Cardiac muscle cell (in vitro differentiated cells and primary cell): Measurements from ENCODE around the gene GABRE. TPM values are rescaled to one million over a fixed set of nuclear protein-coding genes. Genes with fewer than 3 reads are reported as not detected.

ENCODE experiments used
- DNase-seq, 2 donors: peaks; one replicate each; pipeline versions ENCODE4 v3.0.0 to v3.0.0-alpha.2; 2010 to 2017; ENCODE audit warnings: low read depth in 1 of 2, low spot score in 1 of 2
- H3K27ac ChIP-seq: fragments of 200-600 bp; sonication (generic); 2 replicates; pipeline ENCODE4 v1.5.1; 2016
- H3K27me3 ChIP-seq: fragments of 200-600 bp; sonication (generic); 2 replicates; pipeline ENCODE4 v1.6.0; 2016; ENCODE audit warnings: control low read depth
- H3K36me3 ChIP-seq: fragments of 200-600 bp; sonication (generic); 2 replicates; pipeline ENCODE4 v1.5.1; 2016; ENCODE audit warnings: control low read depth
- H3K4me1 ChIP-seq: fragments of 200-600 bp; sonication (generic); 2 replicates; pipeline ENCODE4 v1.8.1; 2017; ENCODE audit warnings: low read depth, mild to moderate bottlenecking, mixed run types
- H3K4me3 ChIP-seq: fragments of 200-600 bp; sonication (generic); 2 replicates; pipeline ENCODE4 v1.5.1; 2016; ENCODE audit warnings: mild to moderate bottlenecking
- H3K9me3 ChIP-seq: fragments of 200-600 bp; sonication (generic); 2 replicates; pipeline ENCODE4 v1.5.1; 2017; ENCODE audit warnings: low read depth, mild to moderate bottlenecking, control low read depth
- polyA plus RNA-seq: library from polyadenylated mRNA; unstranded; fragments of >200 nt; fragmentation: Nextera tagmentation; extraction: Ambion mirVana; gene quantifications from 2 replicates; pipeline ENCODE4 v1.2.1, GENCODE V29; 2016
- total RNA-seq: library from RNA; depleted of rRNA; stranded (reverse); fragments of >200 nt; gene quantifications from 2 replicates; pipeline ENCODE4 v1.2.3, GENCODE V29; 2016
- TF ChIP-seq, protein P1 (sequence below): IDR thresholded peaks from 2 replicates; pipeline ENCODE4 v1.5.1; 2012; ENCODE audit warnings: low read depth, mild to moderate bottlenecking, low read length

GABRE gene
- total and polyA plus RNA-seq, 2 experiments from 2014 or later: 0.60 to 2.5 TPM

GRCh38 chrX:151970661-151971060 is 3.8 kb downstream of the GABRE start:
- Histone ChIP-seq H3K27me3 (peaks cover 7% of the 10 kb centered on the region), H3K27ac (no peak overlapping the region), H3K4me3 (no peak overlapping the region), H3K4me1 (no peaks in the 10 kb centered on the region), H3K36me3 (no peaks in the 10 kb centered on the region), H3K9me3 (no peaks in the 10 kb centered on the region)
- DNase-seq: peak in 1 of 2 donors; percentile 95
- TF ChIP-seq, protein P1, sequence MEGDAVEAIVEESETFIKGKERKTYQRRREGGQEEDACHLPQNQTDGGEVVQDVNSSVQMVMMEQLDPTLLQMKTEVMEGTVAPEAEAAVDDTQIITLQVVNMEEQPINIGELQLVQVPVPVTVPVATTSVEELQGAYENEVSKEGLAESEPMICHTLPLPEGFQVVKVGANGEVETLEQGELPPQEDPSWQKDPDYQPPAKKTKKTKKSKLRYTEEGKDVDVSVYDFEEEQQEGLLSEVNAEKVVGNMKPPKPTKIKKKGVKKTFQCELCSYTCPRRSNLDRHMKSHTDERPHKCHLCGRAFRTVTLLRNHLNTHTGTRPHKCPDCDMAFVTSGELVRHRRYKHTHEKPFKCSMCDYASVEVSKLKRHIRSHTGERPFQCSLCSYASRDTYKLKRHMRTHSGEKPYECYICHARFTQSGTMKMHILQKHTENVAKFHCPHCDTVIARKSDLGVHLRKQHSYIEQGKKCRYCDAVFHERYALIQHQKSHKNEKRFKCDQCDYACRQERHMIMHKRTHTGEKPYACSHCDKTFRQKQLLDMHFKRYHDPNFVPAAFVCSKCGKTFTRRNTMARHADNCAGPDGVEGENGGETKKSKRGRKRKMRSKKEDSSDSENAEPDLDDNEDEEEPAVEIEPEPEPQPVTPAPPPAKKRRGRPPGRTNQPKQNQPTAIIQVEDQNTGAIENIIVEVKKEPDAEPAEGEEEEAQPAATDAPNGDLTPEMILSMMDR: no peak

DNA sequence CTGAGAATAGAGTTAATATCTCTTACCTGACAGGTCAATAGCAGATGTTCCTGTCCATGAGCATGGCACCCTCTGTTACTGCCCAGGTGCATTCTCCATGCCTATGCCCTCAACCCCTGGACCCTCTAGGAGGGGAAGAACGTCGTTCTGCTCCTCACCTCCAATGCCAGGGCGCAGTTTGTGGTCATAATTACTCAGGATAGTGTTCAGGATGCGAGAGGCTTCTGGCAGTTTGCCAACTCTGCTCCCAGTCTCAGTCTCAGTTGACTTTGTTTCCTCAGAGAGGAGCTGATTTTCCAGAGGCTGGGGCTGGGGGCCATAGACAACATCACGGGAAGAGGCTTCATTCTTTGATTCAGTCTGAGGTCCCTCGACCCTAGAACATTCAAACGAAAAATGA is 4.4 kb downstream of the GABRE start:
- Histone ChIP-seq H3K36me3 (no peaks in the 10 kb centered on the region), H3K27me3 (peaks cover 7% of the 10 kb centered on the region), H3K27ac (no peak overlapping the region), H3K4me1 (no peaks in the 10 kb centered on the region), H3K9me3 (no peaks in the 10 kb centered on the region), H3K4me3 (no peak overlapping the region)
- TF ChIP-seq, protein P1: no peak
- DNase-seq: no peak

DNA sequence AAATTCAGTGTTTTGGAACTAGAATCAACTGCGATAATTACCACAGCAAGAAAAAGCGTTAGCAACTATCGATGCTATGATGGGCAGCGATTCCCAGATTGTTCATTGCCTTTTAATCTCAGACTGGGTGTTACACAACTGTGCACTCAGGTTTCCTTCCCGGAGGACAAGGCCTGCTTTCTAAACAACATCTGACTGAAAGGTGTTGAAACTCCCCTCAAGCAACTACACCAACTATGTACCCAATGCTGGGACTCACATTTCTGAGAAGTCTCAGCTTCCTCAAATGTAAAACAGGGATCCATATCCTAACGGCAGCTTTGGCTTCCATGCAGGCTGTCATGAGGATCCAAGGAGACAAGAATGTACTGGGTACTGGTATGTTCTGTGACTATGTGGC is 8.2 kb downstream of the GABRE start:
- DNase-seq: no peak
- no peaks in the 10 kb centered on the region for H3K4me1 ChIP-seq
- H3K4me3 ChIP-seq: no peak overlapping the region
- TF ChIP-seq, protein P1: no peak
- H3K36me3 ChIP-seq: no peaks in the 10 kb centered on the region
- no peaks in the 10 kb centered on the region for H3K9me3 ChIP-seq
- H3K27ac ChIP-seq: no peak overlapping the region
- no peaks in the 10 kb centered on the region for H3K27me3 ChIP-seq

DNA sequence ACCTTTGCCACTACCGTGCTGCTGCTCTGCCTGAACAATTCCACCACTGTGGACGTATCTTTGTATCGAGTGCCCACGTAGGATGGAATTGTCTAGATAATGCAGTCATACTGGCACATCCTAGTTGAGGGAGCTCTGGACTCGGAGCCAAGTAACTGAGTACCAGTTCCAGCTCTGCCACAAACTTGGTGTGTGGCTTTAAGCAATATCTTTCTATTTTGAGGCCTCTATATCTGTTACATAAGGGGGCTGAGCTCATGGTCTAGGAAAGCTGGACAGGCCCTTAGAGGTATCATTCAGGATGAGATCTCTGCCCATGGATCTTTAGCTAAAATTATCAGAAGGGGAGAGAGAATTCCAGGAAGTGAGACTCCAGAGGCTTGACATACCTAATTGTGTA is 12.4 kb downstream of the GABRE start:
- Histone ChIP-seq H3K36me3 (no peaks in the 10 kb centered on the region), H3K4me3 (no peak overlapping the region), H3K27me3 (no peaks in the 10 kb centered on the region), H3K27ac (no peak overlapping the region), H3K9me3 (no peaks in the 10 kb centered on the region), H3K4me1 (no peaks in the 10 kb centered on the region)
- no peak for DNase-seq
- TF ChIP-seq, protein P1: no peak

- TF ChIP-seq, protein P1: no peak
- no peak overlapping the region for H3K4me3 ChIP-seq
- no peaks in the 10 kb centered on the region for H3K36me3 ChIP-seq
- H3K27ac ChIP-seq: no peak overlapping the region
- no peak for DNase-seq
- H3K9me3 ChIP-seq: no peaks in the 10 kb centered on the region
- H3K27me3 ChIP-seq: no peaks in the 10 kb centered on the region
- no peaks in the 10 kb centered on the region for H3K4me1 ChIP-seq
Measured at GRCh38 chrX:151958101-151958500, 16.4 kb downstream of the GABRE start.

DNA sequence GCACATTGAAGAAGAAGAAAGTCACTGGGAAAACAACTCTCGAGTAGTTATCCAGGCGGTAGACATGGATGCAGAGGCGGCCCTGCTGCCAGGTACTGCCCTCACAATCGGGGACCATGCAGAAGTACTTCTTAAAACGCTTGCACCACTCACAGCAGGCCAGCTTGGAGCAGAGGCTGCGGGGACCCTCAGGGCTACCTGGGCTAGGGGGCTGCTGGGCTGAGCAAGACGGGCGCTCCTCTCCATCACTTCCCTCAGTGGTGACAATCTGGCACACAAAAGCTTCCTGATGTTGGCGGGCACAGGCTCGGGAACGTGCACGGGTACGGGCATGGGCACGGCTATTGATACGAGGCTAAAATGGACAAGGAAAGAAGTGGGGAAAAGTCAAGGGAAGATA is 19.7 kb downstream of the GABRE start:
- H3K9me3 ChIP-seq: no peaks in the 10 kb centered on the region
- no peak overlapping the region for H3K27ac ChIP-seq
- no peaks in the 10 kb centered on the region for H3K27me3 ChIP-seq
- H3K4me3 ChIP-seq: no peak overlapping the region
- no peaks in the 10 kb centered on the region for H3K4me1 ChIP-seq
- no peak for DNase-seq
- no peaks in the 10 kb centered on the region for H3K36me3 ChIP-seq
- TF ChIP-seq, protein P1: no peak
